Measurements from ENCODE around the gene HAND2. TPM values are rescaled to one million over a fixed set of nuclear protein-coding genes. Genes with fewer than 3 reads are reported as not detected.
A peak's percentile ranks its signal among the peaks of the same experiment; 100 is the strongest.

HAND2 gene
- total and polyA plus RNA-seq, 2 of the 8 experiments (the other 6 are each of a cell fraction or from before 2014, with no cell fraction given), result 0.05 TPM; not detected in 1

DNA sequence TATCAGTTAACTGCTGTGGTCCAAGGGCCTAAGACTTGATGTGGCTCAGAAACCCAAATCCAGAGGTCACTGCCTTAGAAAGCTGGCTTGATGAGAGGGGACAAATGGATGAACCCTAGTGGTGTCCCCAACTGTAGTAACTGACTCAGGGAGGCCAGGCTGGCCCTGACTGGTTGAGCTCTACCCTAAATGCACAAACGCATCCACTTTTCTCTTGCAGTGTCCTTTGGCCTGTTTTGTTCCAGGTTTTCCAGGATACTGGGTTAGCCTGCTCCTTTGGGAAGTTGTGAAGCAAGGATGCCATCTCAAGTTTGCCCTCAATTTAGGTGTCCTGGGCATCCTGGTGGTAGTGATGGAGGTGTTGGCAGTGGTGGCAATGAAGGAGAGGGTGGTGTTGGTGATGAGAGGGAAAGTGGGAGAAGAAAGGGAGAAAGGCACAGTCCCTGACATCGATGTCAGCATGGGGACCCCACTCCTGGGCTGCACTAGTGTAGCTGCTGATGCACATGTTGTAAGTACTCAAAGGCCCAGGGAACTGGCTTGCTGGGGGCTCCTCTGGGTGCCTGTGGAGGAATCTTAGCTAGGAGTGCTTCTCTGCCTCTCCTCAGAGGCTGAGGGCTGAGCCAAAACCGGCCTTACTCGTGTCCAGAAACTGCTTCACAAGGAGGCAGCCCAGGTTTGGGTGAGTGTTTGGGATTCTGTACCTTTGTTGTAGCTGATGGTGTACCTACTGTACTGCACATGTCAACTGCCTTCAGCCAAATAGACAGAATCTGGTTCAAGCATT is 2.9 kb upstream of the HAND2 start:
- CTCF ChIA-PET (ENCODE audit: partially characterized antibody), result interaction anchor here (1.1 to 2.7 kb wide), 6 partner anchors 10 to 220 kb away, joined by 3 to 16 read pairs (median 6); no protein-coding TSS in a partner anchor
- DNase-seq (ENCODE audit: low read depth in 1 of 2, low spot score in 2 of 2), result no peak
- 23% methylated on average over 4 of the region's 4 CpGs; no CpG with 5 or more reads in 1 of the 2 experiments for WGBS, 2 experiments (ENCODE audit: extremely low coverage in 1 of 2, insufficient coverage in 1 of 2, insufficient read length in 1 of 2, insufficient replicate concordance in 2 of 2, low coverage in 1 of 2, low lambda C conversion rate in 2 of 2, missing lambda C conversion rate in 1 of 2)

More for the DNA sequence above, 2.9 kb upstream of the HAND2 start:
- Histone ChIP-seq H3K79me2 (ENCODE audit: control insufficient read depth in 1 of 2, insufficient read depth in 2 of 2, low read length in 2 of 2) (no peaks in the 10 kb centered on the region), H4K8ac (ENCODE audit: extremely low read depth, insufficient read depth, low read length) (no peak overlapping the region), H3K4me1 (replicated peaks in 1 of 4; ENCODE audit: control insufficient read depth in 3 of 4, insufficient read depth in 4 of 4, low read length in 3 of 4) (peaks cover 0 to 17% (median 7%) of the 10 kb centered on the region in 4 experiments; a peak in 6 of 7 replicates), H3K4me3 (ENCODE audit: extremely low read depth in 1 of 4, insufficient read depth in 2 of 4, low read depth in 3 of 4, low read length in 4 of 4) (no peak overlapping the region), H3K9ac (replicated peaks in 1 of 4; ENCODE audit: extremely low read depth in 1 of 4, low read depth in 3 of 4, low read length in 3 of 4) (no peak overlapping the region), H2BK120ac (replicated peaks; ENCODE audit: low read depth, low read length) (no peak overlapping the region), H3K27ac (ENCODE audit: low read depth, low read length) (no peak overlapping the region), H3K4me2 (ENCODE audit: insufficient read depth in 1 of 2, low read depth in 2 of 2, low read length in 2 of 2) (no peak overlapping the region), H3K4ac (replicated peaks; ENCODE audit: insufficient read length, low read depth, low read length) (no peak overlapping the region), H3K36me3 (ENCODE audit: control insufficient read depth in 2 of 4, insufficient read depth in 4 of 4, low read length in 3 of 4) (peaks cover 0 to 13% (median 0%) of the 10 kb centered on the region in 4 experiments; a peak in 1 of 8 replicates), H3K23me2 (ENCODE audit: low read depth, low read length) (no peaks in the 10 kb centered on the region; the same call in 1 of the 2 replicates), H2BK5ac (ENCODE audit: low read depth, low read length) (no peak overlapping the region), H3K14ac (ENCODE audit: insufficient read length) (no peak overlapping the region), H3K56ac (replicated peaks; ENCODE audit: insufficient read length, low read depth, low read length) (no peak overlapping the region), H4K5ac (ENCODE audit: insufficient read length, low read depth, low read length) (no peak overlapping the region), H3K9me3 (ENCODE audit: insufficient read depth in 2 of 2, low read depth in 1 of 2, low read length in 1 of 2) (no peaks in the 10 kb centered on the region), H4K91ac (replicated peaks; ENCODE audit: insufficient read length, low read length) (no peak overlapping the region), H3K79me1 (ENCODE audit: low read depth, low read length) (no peaks in the 10 kb centered on the region), H4K20me1 (replicated peaks in 1 of 2; ENCODE audit: control insufficient read depth in 1 of 2, insufficient read depth in 2 of 2, low read length in 2 of 2) (peaks cover 15 to 41% of the 10 kb centered on the region in 2 experiments), H3K27me3 (replicated peaks in 1 of 4; ENCODE audit: control insufficient read depth in 3 of 4, extremely low read depth in 1 of 4, insufficient read depth in 3 of 4, low read length in 3 of 4) (peaks cover 97 to 99% (median 99%) of the 10 kb centered on the region in 4 experiments), H2BK12ac (ENCODE audit: low read depth, low read length) (no peak overlapping the region), H2BK20ac (ENCODE audit: low read length) (no peak overlapping the region), H2BK15ac (ENCODE audit: low read length) (peak overlapping the region; percentile 49; the same call in 1 of the 2 replicates), H2AK5ac (ENCODE audit: low read depth, low read length) (peak overlapping the region; percentile 55; the same call in 1 of the 2 replicates), H3K23ac (ENCODE audit: insufficient read length) (no peak overlapping the region), H2AFZ (ENCODE audit: low read length) (no peak overlapping the region), H3K18ac (ENCODE audit: extremely low read depth, low read length) (no peak overlapping the region)
- POLR2A ChIA-PET (ENCODE audit: partially characterized antibody), result no interaction called here
- peak; percentile 20; the same call in 1 of the 2 replicates for TF ChIP-seq SUZ12 (IDR thresholded peaks at IDR 0.05; ENCODE audit: low read length)
- peak; percentile 25 for TF ChIP-seq EZH2 (IDR thresholded peaks at IDR 0.05; ENCODE audit: low read depth, low read length, severe bottlenecking)
- TF ChIP-seq RNF2 (IDR thresholded peaks at IDR 0.05; ENCODE audit: borderline replicate concordance, low read depth, low read length, missing control alignments, poor library complexity, severe bottlenecking), result peak; percentile 82
- TF ChIP-seq POLR2AphosphoS5 (IDR thresholded peaks at IDR 0.05; ENCODE audit: low read depth, low read length), result no peak
- no peak for TF ChIP-seq JUND (IDR thresholded peaks at IDR 0.05; ENCODE audit: low read length)
- peak; percentile 41; the same call in 1 of the 2 replicates for TF ChIP-seq CBX8 (IDR thresholded peaks at IDR 0.05; ENCODE audit: borderline replicate concordance, low read depth, low read length)
- no peak for TF ChIP-seq RFX5 (IDR thresholded peaks at IDR 0.05; ENCODE audit: borderline replicate concordance, low read depth, low read length)
- FAIRE-seq, result no peak
